Astrocyte (in vitro differentiated cells and primary cell): Measurements from ENCODE around the gene IL32. TPM values are rescaled to one million over a fixed set of nuclear protein-coding genes. Genes with fewer than 3 reads are reported as not detected.
"Not testable (repeated sequence)": the region's sequence is repeated elsewhere in the genome, so short reads cannot be mapped to it uniquely, and the experiment has no call there.

Experiments
- DNase-seq: peaks from one replicate; pipeline ENCODE4 v3.0.0-alpha.2; 2010; ENCODE audit warnings: low read depth
- FAIRE-seq: peaks from 2 replicates; lab custom pipeline; 2011; peaks lifted over from hg19 to GRCh38; lab: Jason Lieb, UNC
- H2AFZ ChIP-seq: 2 replicates; pipeline ENCODE4 v1.6.0; 2012; ENCODE audit warnings: low read depth, low read length, inconsistent platforms
- H3K27ac ChIP-seq: 2 replicates; pipeline ENCODE4 v1.5.1; 2011; ENCODE audit warnings: low read depth, low read length, inconsistent platforms
- H3K27me3 ChIP-seq: 2 replicates; pipeline ENCODE4 v1.6.0; 2011; ENCODE audit warnings: low read length, inconsistent platforms; ENCODE audit not compliant: insufficient read depth
- H3K36me3 ChIP-seq: 2 replicates; pipeline ENCODE4 v1.5.1; 2011; ENCODE audit warnings: low read length, inconsistent platforms; ENCODE audit not compliant: insufficient read depth
- H3K4me1 ChIP-seq: 2 replicates; pipeline ENCODE4 v1.5.1; 2011; ENCODE audit warnings: low read length, inconsistent platforms; ENCODE audit not compliant: insufficient read depth
- H3K4me2 ChIP-seq: 2 replicates; pipeline ENCODE4 v1.6.0; 2012; ENCODE audit warnings: low read length, inconsistent platforms
- H3K4me3 ChIP-seq: 2 replicates; pipeline ENCODE4 v1.5.1; 2011; ENCODE audit warnings: low read depth, mild to moderate bottlenecking, low read length, inconsistent platforms; ENCODE audit not compliant: insufficient read depth
- H3K79me2 ChIP-seq: 2 replicates; pipeline ENCODE4 v1.6.0; 2012; ENCODE audit warnings: mild to moderate bottlenecking, low read length, inconsistent platforms; ENCODE audit not compliant: insufficient read depth
- H3K9ac ChIP-seq: 2 replicates; pipeline ENCODE4 v1.6.0; 2012; ENCODE audit warnings: mild to moderate bottlenecking, low read length, inconsistent platforms
- H3K9me3 ChIP-seq: 2 replicates; pipeline ENCODE4 v1.5.1; 2012; ENCODE audit warnings: low read depth, mild to moderate bottlenecking, low read length, inconsistent platforms; ENCODE audit not compliant: insufficient read depth
- H4K20me1 ChIP-seq: 2 replicates; pipeline ENCODE4 v1.6.0; 2012; ENCODE audit warnings: low read length, inconsistent platforms; ENCODE audit not compliant: insufficient read depth
- H3K27ac Mint-ChIP-seq: one replicate; pipeline ENCODE4 v1.8.0; 2021; ENCODE audit warnings: mild to moderate bottlenecking, mixed read lengths; ENCODE audit not compliant: unreplicated experiment
- H3K27me3 Mint-ChIP-seq: one replicate; pipeline ENCODE4 v1.8.0; 2021; ENCODE audit warnings: low read depth, mixed read lengths; ENCODE audit not compliant: unreplicated experiment
- H3K36me3 Mint-ChIP-seq: one replicate; pipeline ENCODE4 v1.8.0; 2021; ENCODE audit warnings: low read depth, mixed read lengths; ENCODE audit not compliant: unreplicated experiment
- H3K4me1 Mint-ChIP-seq: one replicate; pipeline ENCODE4 v1.8.0; 2021; ENCODE audit warnings: low read depth, mixed read lengths; ENCODE audit not compliant: unreplicated experiment
- H3K4me3 Mint-ChIP-seq: one replicate; pipeline ENCODE4 v1.8.0; 2021; ENCODE audit warnings: mild to moderate bottlenecking, moderate library complexity, mixed read lengths; ENCODE audit not compliant: unreplicated experiment
- H3K9me3 Mint-ChIP-seq: one replicate; pipeline ENCODE4 v1.8.0; 2021; ENCODE audit warnings: mild to moderate bottlenecking, mixed read lengths; ENCODE audit not compliant: unreplicated experiment
- CTCF ChIP-seq: IDR thresholded peaks from 2 replicates; pipeline ENCODE4 v1.5.1; 2011; ENCODE audit warnings: low read depth, mild to moderate bottlenecking, inconsistent platforms, low read length, moderate library complexity; ENCODE audit not compliant: insufficient read depth
- EZH2 ChIP-seq: IDR thresholded peaks from 2 replicates; pipeline ENCODE4 v1.6.1; 2012; ENCODE audit warnings: mild to moderate bottlenecking, low read length, inconsistent platforms; ENCODE audit not compliant: insufficient read depth
- total RNA-seq: library from RNA; stranded (reverse); gene quantifications from 2 replicates; pipeline ENCODE4 v1.2.1, GENCODE V29; 2021

Gene IL32
- total RNA-seq, 1 donor from 2014 or later, result 43.8 TPM

- H3K4me3 ChIP-seq, result no peak overlapping the region
- no peak overlapping the region for H3K4me3 Mint-ChIP-seq
- H3K27ac ChIP-seq, result no peak overlapping the region
- no peak for TF ChIP-seq CTCF
- no peak for TF ChIP-seq EZH2
- no peaks in the 10 kb centered on the region for H3K36me3 ChIP-seq
- no peak overlapping the region for H3K27ac Mint-ChIP-seq
- no peaks in the 10 kb centered on the region for H3K9me3 ChIP-seq
- no peak overlapping the region for H2AFZ ChIP-seq
- peaks cover 19% of the 10 kb centered on the region for H3K27me3 ChIP-seq
- H3K79me2 ChIP-seq, result no peaks in the 10 kb centered on the region
- H3K36me3 Mint-ChIP-seq, result peaks cover 5% of the 10 kb centered on the region
- DNase-seq (no peak), FAIRE-seq (no peak)
- H3K27me3 Mint-ChIP-seq, result peaks cover 27% of the 10 kb centered on the region
- no peaks in the 10 kb centered on the region for H3K4me1 Mint-ChIP-seq
- peaks cover 3% of the 10 kb centered on the region for H3K9me3 Mint-ChIP-seq
- no peak overlapping the region for H3K4me2 ChIP-seq
- H3K9ac ChIP-seq, result no peak overlapping the region
- peaks cover 5% of the 10 kb centered on the region for H3K4me1 ChIP-seq
- peaks cover 3% of the 10 kb centered on the region for H4K20me1 ChIP-seq
Measured at GRCh38 chr16:3050487-3050886, 15.0 kb upstream of the IL32 start.

- Histone ChIP-seq H3K4me1 (peaks cover under 1% of the 10 kb centered on the region), H2AFZ (no peak overlapping the region), H3K4me2 (no peak overlapping the region), H3K4me3 (no peak overlapping the region), H3K9me3 (no peaks in the 10 kb centered on the region), H3K79me2 (no peaks in the 10 kb centered on the region), H3K36me3 (no peaks in the 10 kb centered on the region), H3K9ac (no peak overlapping the region), H3K27ac (no peak overlapping the region), H4K20me1 (peaks cover 3% of the 10 kb centered on the region), H3K27me3 (peaks cover 16% of the 10 kb centered on the region)
- Mint-ChIP-seq H3K4me3 (no peak overlapping the region), H3K36me3 (peaks cover 5% of the 10 kb centered on the region), H3K27ac (no peak overlapping the region), H3K27me3 (peaks cover 27% of the 10 kb centered on the region), H3K4me1 (no peaks in the 10 kb centered on the region), H3K9me3 (peaks cover 3% of the 10 kb centered on the region)
- DNase-seq, result no peak
- FAIRE-seq, result no peak
- TF ChIP-seq CTCF, result no peak
- TF ChIP-seq EZH2, result no peak
Measured at GRCh38 chr16:3051009-3051408, 14.4 kb upstream of the IL32 start.

DNA sequence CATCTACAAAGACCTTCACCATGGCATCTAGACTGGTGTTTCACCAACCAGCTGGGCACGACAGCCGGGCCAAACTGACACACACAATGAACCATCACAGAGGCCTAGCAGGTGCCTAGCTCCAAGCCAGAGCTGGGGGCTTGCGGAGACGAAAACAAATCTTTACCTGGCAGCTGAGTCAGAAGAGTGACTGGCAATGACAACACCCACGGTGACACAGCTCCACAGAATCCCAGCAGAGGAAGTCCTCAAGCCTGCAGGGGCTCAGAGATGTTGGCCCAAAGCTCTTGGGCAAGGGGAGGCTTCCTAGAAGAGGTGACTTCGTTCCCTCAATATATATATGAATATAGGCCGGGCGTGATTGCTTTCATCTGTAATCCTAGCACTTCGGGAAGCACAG is 13.9 kb upstream of the IL32 start:
- H3K4me1 ChIP-seq, result no peaks in the 10 kb centered on the region
- no peak overlapping the region for H3K4me3 ChIP-seq
- TF ChIP-seq CTCF (no peak), EZH2 (peak; percentile 31)
- no peak overlapping the region for H2AFZ ChIP-seq
- Mint-ChIP-seq H3K27me3 (peaks cover 27% of the 10 kb centered on the region), H3K27ac (no peak overlapping the region), H3K4me1 (no peaks in the 10 kb centered on the region), H3K9me3 (peaks cover 3% of the 10 kb centered on the region), H3K36me3 (peaks cover 5% of the 10 kb centered on the region), H3K4me3 (no peak overlapping the region)
- DNase-seq (no peak), FAIRE-seq (no peak)
- H3K36me3 ChIP-seq, result no peaks in the 10 kb centered on the region
- H4K20me1 ChIP-seq, result peaks cover 3% of the 10 kb centered on the region
- peaks cover 16% of the 10 kb centered on the region for H3K27me3 ChIP-seq
- H3K27ac ChIP-seq, result no peak overlapping the region
- no peak overlapping the region for H3K9ac ChIP-seq
- H3K79me2 ChIP-seq, result no peaks in the 10 kb centered on the region
- no peak overlapping the region for H3K4me2 ChIP-seq
- no peaks in the 10 kb centered on the region for H3K9me3 ChIP-seq

DNA sequence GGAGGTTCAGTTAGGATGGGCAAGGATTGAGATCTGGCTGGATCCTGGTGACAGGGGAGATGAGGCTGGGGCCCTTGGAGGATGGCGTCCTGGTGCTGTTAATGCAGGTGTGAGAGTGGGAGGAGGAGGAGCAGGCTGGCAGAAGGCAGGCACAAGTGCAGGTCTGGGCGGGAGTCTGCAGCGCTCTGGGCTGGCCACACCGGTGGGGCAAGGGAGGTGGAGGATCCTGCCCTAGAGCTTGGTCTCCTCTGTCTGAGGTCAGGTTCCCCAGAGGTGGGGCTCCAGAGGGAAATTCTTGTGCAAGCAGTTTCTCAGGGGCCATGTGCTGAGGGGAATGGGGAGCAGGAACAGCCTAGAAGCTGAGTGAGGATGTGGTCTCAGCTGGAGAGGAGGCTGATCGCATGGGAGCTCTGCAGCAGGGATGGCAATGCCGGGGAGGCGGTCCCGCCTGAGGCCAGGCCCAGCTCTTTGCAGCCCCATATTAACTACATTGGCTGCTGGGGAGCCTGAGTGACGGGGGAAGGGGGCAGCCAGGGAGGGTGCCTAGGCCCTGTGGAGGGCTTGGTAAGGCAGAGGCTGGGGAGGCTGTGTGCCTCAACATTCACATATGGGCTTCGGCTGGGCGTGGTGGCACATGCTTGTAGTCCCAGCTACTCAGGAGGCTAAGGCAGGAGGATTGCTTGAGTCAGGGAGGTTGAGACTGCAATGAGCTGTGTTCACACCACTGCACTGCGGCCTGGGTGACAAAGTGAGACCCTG is 12.7 kb upstream of the IL32 start:
- not testable (repeated sequence) for H3K4me3 ChIP-seq, H3K4me1 Mint-ChIP-seq, H3K36me3 Mint-ChIP-seq, H3K9me3 Mint-ChIP-seq, H3K27ac Mint-ChIP-seq, H3K9me3 ChIP-seq, H4K20me1 ChIP-seq, H3K9ac ChIP-seq, H2AFZ ChIP-seq, H3K36me3 ChIP-seq, H3K4me2 ChIP-seq, FAIRE-seq, H3K4me1 ChIP-seq, H3K79me2 ChIP-seq, H3K4me3 Mint-ChIP-seq, DNase-seq, H3K27ac ChIP-seq, H3K27me3 ChIP-seq
- peaks cover 25% of the 10 kb centered on the region for H3K27me3 Mint-ChIP-seq
